Endothelial cell of coronary artery (primary cell): Measurements from ENCODE around the gene MANSC1. TPM values are rescaled to one million over a fixed set of nuclear protein-coding genes. Genes with fewer than 3 reads are reported as not detected.

Source experiments
- total RNA-seq: library from RNA; depleted of rRNA; stranded (reverse); fragments of >200 nt; gene quantifications from 2 replicates; pipeline ENCODE4 v1.2.3, GENCODE V29; 2014

The MANSC1 gene
- total RNA-seq, result 3.5 and 5.3 TPM in 2 replicates

DNA sequence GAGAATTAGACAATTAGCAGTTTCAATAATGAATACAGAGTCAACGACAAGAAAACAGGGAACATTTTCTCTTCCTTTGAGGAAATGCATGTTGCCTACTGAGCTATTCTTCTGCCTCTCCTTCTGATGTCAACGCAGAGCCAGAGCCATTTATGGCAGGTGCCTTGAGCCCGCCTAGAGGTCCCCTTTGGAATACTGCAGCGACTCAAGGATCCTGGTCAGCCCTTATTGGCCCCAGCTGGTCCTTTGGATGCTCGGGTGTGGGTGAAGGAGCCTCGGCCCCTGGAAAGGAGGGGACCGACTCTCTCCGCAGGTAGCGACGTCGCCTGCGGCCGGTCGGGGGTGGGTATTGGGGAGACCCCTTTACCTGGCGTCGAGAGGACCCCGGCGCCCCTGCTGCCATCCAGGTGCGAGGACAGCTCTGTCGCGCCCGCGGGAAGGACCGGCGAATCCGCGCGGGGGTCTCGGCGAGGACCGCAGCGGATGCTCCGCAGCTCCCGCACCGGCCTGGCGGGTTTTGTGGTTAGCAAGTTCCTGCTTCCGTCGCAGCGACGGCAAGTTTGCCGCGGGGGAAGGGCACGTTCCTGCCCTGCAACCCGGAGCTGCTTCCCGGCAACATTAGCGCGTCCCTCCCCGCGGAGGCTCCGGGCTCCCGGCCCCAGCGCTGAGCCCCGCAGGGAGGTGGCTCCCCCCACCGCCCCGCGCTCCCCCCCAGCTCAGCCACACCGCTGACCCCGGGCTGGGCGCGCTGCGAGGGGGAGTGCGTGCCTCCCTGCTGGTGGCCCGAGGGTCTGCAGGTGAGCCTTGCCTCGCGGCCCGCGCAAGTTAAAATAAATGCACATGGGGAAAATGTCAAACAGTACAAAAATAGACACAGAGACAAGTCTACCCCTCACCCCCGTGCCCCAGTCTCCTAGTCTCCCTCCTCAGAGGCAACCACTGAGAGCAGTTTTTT lies at the start of gene MANSC1:
Gene MANSC1 (minus strand): TSS at position 532 of the 955 bp plus-strand sequence. CDS start 6,928 bp downstream, outside the sequence.

GRCh38 chr12:12356896-12357718 lies 7.1 kb upstream of the MANSC1 start, which contains the start of gene BORCS5:
BORCS5 (plus strand) TSS chr12:12357078; CDS start chr12:12357452, 374 bp downstream.

Other genes starting within 250 kb of the MANSC1 start
- gene LRP6, start 83.2 kb downstream of the MANSC1 start, total RNA-seq, result 35.4 and 44.7 TPM in 2 replicates
- 4.9 and 6.0 TPM in 2 replicates for gene BORCS5, start 6.8 kb upstream of the MANSC1 start, total RNA-seq
- gene DUSP16, start 212.6 kb upstream of the MANSC1 start, total RNA-seq, result 7.2 and 10.8 TPM in 2 replicates